Measurements from ENCODE around the gene SAMD11. TPM values are rescaled to one million over a fixed set of nuclear protein-coding genes. Genes with fewer than 3 reads are reported as not detected.

SAMD11 gene
- total and polyA plus RNA-seq, 2 of the 13 experiments (the other 11 are each of a cell fraction or from before 2014, with no cell fraction given): 0.11 TPM; not detected in 1

DNA sequence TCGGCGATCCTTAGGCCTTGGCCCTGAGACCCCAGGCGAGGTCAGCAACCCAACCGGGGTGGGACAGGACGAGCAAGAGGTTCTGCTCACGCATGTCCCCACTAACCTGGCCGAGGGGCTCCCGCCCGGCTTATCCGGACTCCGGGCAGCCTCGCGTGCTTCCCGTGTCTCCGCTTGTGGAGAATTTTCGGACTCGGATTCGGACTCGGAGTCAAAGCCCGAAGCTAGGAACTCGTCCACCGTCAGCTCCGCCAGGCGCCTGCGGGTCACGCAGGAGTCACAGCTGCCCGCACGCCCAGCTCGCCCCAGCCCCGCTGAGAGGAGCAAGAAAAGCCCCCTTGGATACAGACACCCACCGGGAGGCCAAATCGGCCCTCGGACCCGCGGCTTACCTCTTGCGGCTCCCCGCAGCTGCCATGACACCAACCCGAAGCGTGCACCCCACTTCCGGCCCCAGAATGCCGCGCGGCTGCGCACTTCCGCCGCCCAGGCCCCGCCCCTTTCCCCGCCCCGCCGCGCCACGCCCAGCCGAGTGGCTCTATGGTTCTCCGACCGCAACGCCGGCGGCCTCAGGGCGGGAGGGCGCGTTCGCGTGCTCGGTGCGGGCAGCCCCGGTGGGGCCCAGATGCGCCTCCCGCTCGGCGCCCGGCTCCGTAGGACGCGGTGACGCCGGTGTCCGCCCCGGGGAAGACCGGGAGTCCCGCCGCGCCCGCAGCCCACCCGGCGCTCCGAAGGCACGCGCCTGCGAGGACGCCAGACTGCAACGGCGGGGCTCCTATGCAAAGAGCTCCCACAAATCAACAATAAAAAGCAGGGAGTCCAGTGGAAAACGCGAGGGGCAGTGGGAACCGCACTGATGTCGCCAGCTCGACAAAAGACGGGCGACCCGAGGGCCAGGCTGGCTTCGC lies 35.4 kb downstream of the SAMD11 start, which contains the start of gene NOC2L (continued):
- TF ChIP-seq, protein P1, sequence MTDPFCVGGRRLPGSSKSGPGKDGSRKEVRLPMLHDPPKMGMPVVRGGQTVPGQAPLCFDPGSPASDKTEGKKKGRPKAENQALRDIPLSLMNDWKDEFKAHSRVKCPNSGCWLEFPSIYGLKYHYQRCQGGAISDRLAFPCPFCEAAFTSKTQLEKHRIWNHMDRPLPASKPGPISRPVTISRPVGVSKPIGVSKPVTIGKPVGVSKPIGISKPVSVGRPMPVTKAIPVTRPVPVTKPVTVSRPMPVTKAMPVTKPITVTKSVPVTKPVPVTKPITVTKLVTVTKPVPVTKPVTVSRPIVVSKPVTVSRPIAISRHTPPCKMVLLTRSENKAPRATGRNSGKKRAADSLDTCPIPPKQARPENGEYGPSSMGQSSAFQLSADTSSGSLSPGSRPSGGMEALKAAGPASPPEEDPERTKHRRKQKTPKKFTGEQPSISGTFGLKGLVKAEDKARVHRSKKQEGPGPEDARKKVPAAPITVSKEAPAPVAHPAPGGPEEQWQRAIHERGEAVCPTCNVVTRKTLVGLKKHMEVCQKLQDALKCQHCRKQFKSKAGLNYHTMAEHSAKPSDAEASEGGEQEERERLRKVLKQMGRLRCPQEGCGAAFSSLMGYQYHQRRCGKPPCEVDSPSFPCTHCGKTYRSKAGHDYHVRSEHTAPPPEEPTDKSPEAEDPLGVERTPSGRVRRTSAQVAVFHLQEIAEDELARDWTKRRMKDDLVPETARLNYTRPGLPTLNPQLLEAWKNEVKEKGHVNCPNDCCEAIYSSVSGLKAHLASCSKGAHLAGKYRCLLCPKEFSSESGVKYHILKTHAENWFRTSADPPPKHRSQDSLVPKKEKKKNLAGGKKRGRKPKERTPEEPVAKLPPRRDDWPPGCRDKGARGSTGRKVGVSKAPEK (CRISPR knock-in tag; IDR thresholded peaks at IDR 0.05; ENCODE audit: borderline replicate concordance): no peak
- no peak for TF ChIP-seq ZNF431 (CRISPR knock-in tag; IDR thresholded peaks at IDR 0.05; ENCODE audit: borderline replicate concordance, low read depth)
- 0 out of 2 replicates have a peak, but pooled peaks have one; percentile 19 for TF ChIP-seq ZNF317 (CRISPR knock-in tag; IDR thresholded peaks at IDR 0.05)
- TF ChIP-seq, protein P2, sequence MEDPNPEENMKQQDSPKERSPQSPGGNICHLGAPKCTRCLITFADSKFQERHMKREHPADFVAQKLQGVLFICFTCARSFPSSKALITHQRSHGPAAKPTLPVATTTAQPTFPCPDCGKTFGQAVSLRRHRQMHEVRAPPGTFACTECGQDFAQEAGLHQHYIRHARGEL (CRISPR knock-in tag; IDR thresholded peaks at IDR 0.05): no peak
- TF ChIP-seq ZNF232 (CRISPR knock-in tag; IDR thresholded peaks at IDR 0.05; ENCODE audit: borderline replicate concordance): 0 out of 2 replicates have a peak, but pooled peaks have one; percentile 47
- peak; percentile 50; the same call in 1 of the 2 replicates for TF ChIP-seq TARDBP (CRISPR knock-in tag; IDR thresholded peaks at IDR 0.05)
- no peak for TF ChIP-seq MAF1 (CRISPR knock-in tag; IDR thresholded peaks at IDR 0.05; ENCODE audit: borderline replicate concordance)
- 0 out of 2 replicates have a peak, but pooled peaks have one; percentile 59 for TF ChIP-seq ZNF619 (CRISPR knock-in tag; IDR thresholded peaks at IDR 0.05)
- peak; percentile 52; the same call in 1 of the 2 replicates for TF ChIP-seq MXD4 (CRISPR knock-in tag; IDR thresholded peaks at IDR 0.05)
- TF ChIP-seq, protein P3, sequence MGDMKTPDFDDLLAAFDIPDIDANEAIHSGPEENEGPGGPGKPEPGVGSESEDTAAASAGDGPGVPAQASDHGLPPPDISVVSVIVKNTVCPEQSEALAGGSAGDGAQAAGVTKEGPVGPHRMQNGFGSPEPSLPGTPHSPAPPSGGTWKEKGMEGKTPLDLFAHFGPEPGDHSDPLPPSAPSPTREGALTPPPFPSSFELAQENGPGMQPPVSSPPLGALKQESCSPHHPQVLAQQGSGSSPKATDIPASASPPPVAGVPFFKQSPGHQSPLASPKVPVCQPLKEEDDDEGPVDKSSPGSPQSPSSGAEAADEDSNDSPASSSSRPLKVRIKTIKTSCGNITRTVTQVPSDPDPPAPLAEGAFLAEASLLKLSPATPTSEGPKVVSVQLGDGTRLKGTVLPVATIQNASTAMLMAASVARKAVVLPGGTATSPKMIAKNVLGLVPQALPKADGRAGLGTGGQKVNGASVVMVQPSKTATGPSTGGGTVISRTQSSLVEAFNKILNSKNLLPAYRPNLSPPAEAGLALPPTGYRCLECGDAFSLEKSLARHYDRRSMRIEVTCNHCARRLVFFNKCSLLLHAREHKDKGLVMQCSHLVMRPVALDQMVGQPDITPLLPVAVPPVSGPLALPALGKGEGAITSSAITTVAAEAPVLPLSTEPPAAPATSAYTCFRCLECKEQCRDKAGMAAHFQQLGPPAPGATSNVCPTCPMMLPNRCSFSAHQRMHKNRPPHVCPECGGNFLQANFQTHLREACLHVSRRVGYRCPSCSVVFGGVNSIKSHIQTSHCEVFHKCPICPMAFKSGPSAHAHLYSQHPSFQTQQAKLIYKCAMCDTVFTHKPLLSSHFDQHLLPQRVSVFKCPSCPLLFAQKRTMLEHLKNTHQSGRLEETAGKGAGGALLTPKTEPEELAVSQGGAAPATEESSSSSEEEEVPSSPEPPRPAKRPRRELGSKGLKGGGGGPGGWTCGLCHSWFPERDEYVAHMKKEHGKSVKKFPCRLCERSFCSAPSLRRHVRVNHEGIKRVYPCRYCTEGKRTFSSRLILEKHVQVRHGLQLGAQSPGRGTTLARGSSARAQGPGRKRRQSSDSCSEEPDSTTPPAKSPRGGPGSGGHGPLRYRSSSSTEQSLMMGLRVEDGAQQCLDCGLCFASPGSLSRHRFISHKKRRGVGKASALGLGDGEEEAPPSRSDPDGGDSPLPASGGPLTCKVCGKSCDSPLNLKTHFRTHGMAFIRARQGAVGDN (CRISPR knock-in tag; IDR thresholded peaks at IDR 0.05): peak; percentile 81
- TF ChIP-seq, protein P4, sequence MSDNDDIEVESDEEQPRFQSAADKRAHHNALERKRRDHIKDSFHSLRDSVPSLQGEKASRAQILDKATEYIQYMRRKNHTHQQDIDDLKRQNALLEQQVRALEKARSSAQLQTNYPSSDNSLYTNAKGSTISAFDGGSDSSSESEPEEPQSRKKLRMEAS (IDR thresholded peaks at IDR 0.05): peak; percentile 79
- peak; percentile 65 for TF ChIP-seq ZNF329 (CRISPR knock-in tag; IDR thresholded peaks at IDR 0.05; ENCODE audit: low read depth)
- TF ChIP-seq, protein P5, sequence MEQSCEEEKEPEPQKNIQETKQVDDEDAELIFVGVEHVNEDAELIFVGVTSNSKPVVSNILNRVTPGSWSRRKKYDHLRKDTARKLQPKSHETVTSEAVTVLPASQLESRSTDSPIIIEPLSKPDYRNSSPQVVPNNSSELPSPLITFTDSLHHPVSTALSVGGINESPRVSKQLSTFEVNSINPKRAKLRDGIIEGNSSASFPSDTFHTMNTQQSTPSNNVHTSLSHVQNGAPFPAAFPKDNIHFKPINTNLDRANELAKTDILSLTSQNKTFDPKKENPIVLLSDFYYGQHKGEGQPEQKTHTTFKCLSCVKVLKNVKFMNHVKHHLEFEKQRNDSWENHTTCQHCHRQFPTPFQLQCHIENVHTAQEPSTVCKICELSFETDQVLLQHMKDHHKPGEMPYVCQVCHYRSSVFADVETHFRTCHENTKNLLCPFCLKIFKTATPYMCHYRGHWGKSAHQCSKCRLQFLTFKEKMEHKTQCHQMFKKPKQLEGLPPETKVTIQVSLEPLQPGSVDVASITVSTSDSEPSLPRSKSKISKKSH (CRISPR knock-in tag; IDR thresholded peaks at IDR 0.05; ENCODE audit: borderline replicate concordance): peak; percentile 53; the same call in 1 of the 2 replicates
- no peak for TF ChIP-seq NFATC3 (CRISPR knock-in tag; IDR thresholded peaks at IDR 0.05)
- TF ChIP-seq AHR (CRISPR knock-in tag; IDR thresholded peaks at IDR 0.05): no peak
- peak; percentile 22; the same call in 1 of the 2 replicates for TF ChIP-seq MTF1 (CRISPR knock-in tag; IDR thresholded peaks at IDR 0.05)

Data from HepG2 (cell line).